ENCODE results near the gene PDK1. TPM values are rescaled to one million over a fixed set of nuclear protein-coding genes. Genes with fewer than 3 reads are reported as not detected.

Gene PDK1
- total RNA-seq, 5 donors from 2014 or later (not counting 1 experiment from before 2014, with no cell fraction given), result 37.3 to 70.3 (median 48.6) TPM

DNA sequence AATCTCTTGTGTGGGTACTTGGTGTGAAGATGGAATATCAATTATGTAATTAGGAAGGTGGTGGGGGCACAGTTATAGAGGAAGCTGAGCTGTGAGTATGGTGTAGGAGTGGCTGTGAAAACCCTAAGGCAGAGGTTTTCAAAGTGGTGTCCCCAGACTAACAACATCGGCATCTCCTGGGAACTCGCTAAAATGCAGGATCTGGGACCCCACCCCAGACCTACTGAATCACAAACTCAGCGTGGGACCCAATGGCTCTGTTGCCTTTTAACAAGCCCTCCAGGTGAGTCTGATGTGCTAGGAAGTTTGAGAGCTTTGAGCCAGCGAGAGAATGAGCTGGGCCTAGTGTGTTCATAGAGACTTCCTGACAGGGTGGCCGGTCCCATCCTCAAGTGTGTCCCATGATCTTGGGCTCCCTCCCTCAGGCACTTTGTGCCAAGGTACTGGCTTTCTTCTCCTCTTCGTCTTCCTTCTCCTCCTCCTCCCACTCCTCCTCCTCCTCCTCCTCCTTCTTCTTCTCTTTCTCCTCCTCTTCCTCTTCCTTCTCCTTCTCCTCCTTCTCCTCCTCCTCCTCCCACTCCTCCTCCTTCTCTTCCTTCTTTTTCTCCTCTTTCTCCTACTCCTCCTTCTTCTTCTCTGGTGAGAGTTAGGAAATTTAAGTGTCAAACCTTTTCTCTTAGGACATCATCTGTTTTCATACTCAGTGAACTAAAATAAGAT, 86.6 kb downstream of the PDK1 start:
- POLR2A ChIA-PET, result interaction anchor here in 1 of 2 donors (0.7 kb wide), 1 partner anchor 959 kb away, joined by 3 read pairs; no protein-coding TSS in a partner anchor
- H3K27ac Mint-ChIP-seq, result no peak overlapping the region
- CTCF ChIA-PET, result no interaction called here

DNA sequence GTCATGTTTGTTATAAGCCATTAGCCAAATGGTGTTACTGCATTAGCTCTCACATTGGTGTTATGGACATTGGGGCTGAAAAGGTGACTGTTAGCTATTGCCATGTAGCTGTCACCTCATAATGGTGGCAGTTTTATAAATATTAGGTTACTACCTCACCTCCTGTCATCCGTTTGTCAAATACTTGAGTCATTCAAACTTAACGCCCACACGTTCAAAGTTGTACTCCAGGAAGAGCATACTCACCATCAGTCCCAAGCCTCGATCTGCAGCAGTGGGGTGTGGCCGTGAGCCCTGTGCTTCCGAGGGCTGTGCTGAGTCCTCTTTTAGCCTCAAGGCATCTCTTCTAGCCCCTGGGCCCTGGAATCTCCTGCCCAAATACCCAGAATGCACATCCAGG, 87.3 kb downstream of the PDK1 start:
- H3K27ac ChIP-seq (ENCODE audit: low read length), result no peak overlapping the region
- H3K36me3 ChIP-seq (ENCODE audit: control insufficient read depth in 2 of 2, extremely low read depth in 1 of 2, insufficient read depth in 1 of 2, low read length in 1 of 2), result no peaks in the 10 kb centered on the region
- H3K27me3 Mint-ChIP-seq, result peaks cover 0 to 10% of the 10 kb centered on the region in 2 donors
- H3K27ac Mint-ChIP-seq, result no peak overlapping the region
- H3K4me1 ChIP-seq (ENCODE audit: control insufficient read depth in 1 of 2, extremely low read depth in 1 of 2, insufficient read depth in 2 of 2, low read length in 2 of 2), result no peaks in the 10 kb centered on the region
- H3K9me3 Mint-ChIP-seq, result peaks cover 0 to 7% (median 2%) of the 10 kb centered on the region in 3 donors
- H3K27me3 ChIP-seq (replicated peaks in 1 of 2; ENCODE audit: control insufficient read depth in 2 of 2, extremely low read depth in 1 of 2, insufficient read depth in 2 of 2, low read length in 1 of 2), result peaks cover 0 to 5% of the 10 kb centered on the region in 2 experiments
- peaks cover 0 to 4% (median 0%) of the 10 kb centered on the region in 3 donors for H3K4me1 Mint-ChIP-seq
- POLR2A ChIA-PET, result interaction anchor here in 1 of 2 donors (0.6 to 0.7 kb wide), 2 partner anchors 37 to 960 kb away, joined by 3 read pairs; no protein-coding TSS in a partner anchor
- no peak overlapping the region for H3K4me3 Mint-ChIP-seq
- peaks cover 2% of the 10 kb centered on the region for H3K36me3 Mint-ChIP-seq
- ATAC-seq (replicated peaks in 1 of 4) (no peak), DNase-seq (no peak)
- no peaks in the 10 kb centered on the region for H3K9me3 ChIP-seq
- no peak overlapping the region for H3K4me3 ChIP-seq (ENCODE audit: control insufficient read depth in 1 of 2, extremely low read depth in 1 of 2, low read length in 1 of 2)
- WGBS (ENCODE audit: insufficient coverage), result 68% methylated on average over 6 of the region's 6 CpGs
- CTCF ChIA-PET, result no interaction called here

More for the DNA sequence above, 86.6 kb downstream of the PDK1 start:
- Mint-ChIP-seq H3K27me3 (peaks cover 0 to 10% of the 10 kb centered on the region in 2 donors), H3K9me3 (no peaks in the 10 kb centered on the region), H3K4me1 (peaks cover 0 to 4% (median 0%) of the 10 kb centered on the region in 3 donors), H3K4me3 (no peak overlapping the region), H3K36me3 (no peaks in the 10 kb centered on the region)
- ATAC-seq (replicated peaks in 1 of 4), result no peak
- H3K4me1 ChIP-seq (ENCODE audit: control insufficient read depth in 1 of 2, extremely low read depth in 1 of 2, insufficient read depth in 2 of 2, low read length in 2 of 2), result no peaks in the 10 kb centered on the region
- H3K36me3 ChIP-seq (ENCODE audit: control insufficient read depth in 2 of 2, extremely low read depth in 1 of 2, insufficient read depth in 1 of 2, low read length in 1 of 2), result no peaks in the 10 kb centered on the region
- peaks cover 0 to 5% of the 10 kb centered on the region in 2 experiments for H3K27me3 ChIP-seq (replicated peaks in 1 of 2; ENCODE audit: control insufficient read depth in 2 of 2, extremely low read depth in 1 of 2, insufficient read depth in 2 of 2, low read length in 1 of 2)
- H3K27ac ChIP-seq (ENCODE audit: low read length), result no peak overlapping the region
- no peaks in the 10 kb centered on the region for H3K9me3 ChIP-seq
- WGBS (ENCODE audit: insufficient coverage), result 74% methylated on average over 2 of the region's 6 CpGs
- DNase-seq, result no peak
- H3K4me3 ChIP-seq (ENCODE audit: control insufficient read depth in 1 of 2, extremely low read depth in 1 of 2, low read length in 1 of 2), result no peak overlapping the region

DNA sequence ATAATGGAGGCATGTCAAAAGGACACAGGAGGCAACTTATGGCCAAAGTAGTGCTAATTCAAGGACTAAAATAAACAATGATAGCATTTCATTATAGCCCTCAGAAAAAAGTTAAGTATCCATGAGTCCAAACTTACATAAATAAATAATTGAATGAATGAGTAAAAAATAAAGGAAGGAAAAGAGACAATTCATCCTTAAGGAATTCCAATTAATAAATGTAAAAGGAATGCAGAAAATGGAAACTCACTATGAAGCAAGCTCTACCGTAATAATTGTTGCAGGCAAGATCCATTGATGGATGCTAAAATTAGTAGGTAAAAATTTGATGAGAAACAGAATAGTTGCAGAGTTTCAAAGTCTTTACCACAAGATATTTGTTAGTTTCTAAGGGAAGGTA, 91.5 kb downstream of the PDK1 start:
- Histone ChIP-seq H3K9me3 (no peaks in the 10 kb centered on the region), H3K27me3 (replicated peaks in 1 of 2; ENCODE audit: control insufficient read depth in 2 of 2, extremely low read depth in 1 of 2, insufficient read depth in 2 of 2, low read length in 1 of 2) (peaks cover 0 to 5% of the 10 kb centered on the region in 2 experiments), H3K36me3 (ENCODE audit: control insufficient read depth in 2 of 2, extremely low read depth in 1 of 2, insufficient read depth in 1 of 2, low read length in 1 of 2) (no peaks in the 10 kb centered on the region), H3K4me3 (ENCODE audit: control insufficient read depth in 1 of 2, extremely low read depth in 1 of 2, low read length in 1 of 2) (no peak overlapping the region), H3K4me1 (ENCODE audit: control insufficient read depth in 1 of 2, extremely low read depth in 1 of 2, insufficient read depth in 2 of 2, low read length in 2 of 2) (no peaks in the 10 kb centered on the region), H3K27ac (ENCODE audit: low read length) (no peak overlapping the region)
- Mint-ChIP-seq H3K27ac (no peak overlapping the region), H3K27me3 (peaks cover 5 to 6% of the 10 kb centered on the region in 2 donors), H3K9me3 (peaks cover 8 to 28% (median 16%) of the 10 kb centered on the region in 3 donors), H3K4me1 (no peaks in the 10 kb centered on the region), H3K4me3 (no peak overlapping the region), H3K36me3 (peaks cover 3% of the 10 kb centered on the region)
- POLR2A ChIA-PET, result no interaction called here
- CTCF ChIA-PET, result no interaction called here
- ATAC-seq (replicated peaks in 1 of 4) (no peak), DNase-seq (no peak)
- WGBS (ENCODE audit: insufficient coverage), result no CpG with 5 or more reads among the region's 1 CpG

DNA sequence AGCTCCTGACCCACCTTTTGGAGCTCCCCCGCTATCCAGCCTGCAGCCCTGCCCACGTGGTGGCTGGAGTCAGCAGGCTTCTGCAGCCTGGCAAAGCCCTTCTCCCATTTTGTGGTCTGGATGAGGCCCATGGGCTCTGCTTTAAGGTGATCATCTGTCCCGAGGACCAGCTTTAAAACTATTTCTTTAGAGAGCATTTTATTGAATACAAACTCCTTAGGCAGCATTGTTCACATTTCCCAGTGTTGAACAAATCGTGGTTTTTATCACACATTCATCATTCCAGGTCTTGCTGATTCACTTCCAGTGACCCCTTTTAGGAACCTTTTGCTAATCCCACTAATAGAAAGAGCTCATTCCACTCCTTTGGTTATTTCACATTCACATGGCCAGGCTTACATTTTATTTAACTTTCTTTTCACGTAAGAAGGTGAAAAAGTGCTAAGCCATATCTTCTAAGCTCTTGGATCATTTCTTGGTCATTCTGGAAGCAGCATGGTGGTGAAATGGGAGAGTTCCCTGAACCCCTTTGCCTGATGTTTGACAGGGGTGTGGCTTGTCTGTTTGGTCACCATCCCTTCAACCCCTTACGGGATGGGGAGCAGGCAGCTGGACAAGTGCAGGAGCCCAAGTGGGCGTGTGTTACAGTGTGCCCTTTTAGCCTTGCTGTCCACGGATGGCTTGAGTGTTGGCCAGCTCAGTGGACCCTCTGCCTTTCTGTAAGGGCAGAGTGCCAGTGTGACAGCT, 99.4 kb downstream of the PDK1 start:
- Histone ChIP-seq H3K36me3 (ENCODE audit: control insufficient read depth in 2 of 2, extremely low read depth in 1 of 2, insufficient read depth in 1 of 2, low read length in 1 of 2) (no peaks in the 10 kb centered on the region), H3K4me1 (ENCODE audit: control insufficient read depth in 1 of 2, extremely low read depth in 1 of 2, insufficient read depth in 2 of 2, low read length in 2 of 2) (no peaks in the 10 kb centered on the region), H3K27ac (ENCODE audit: low read length) (no peak overlapping the region), H3K4me3 (ENCODE audit: control insufficient read depth in 1 of 2, extremely low read depth in 1 of 2, low read length in 1 of 2) (no peak overlapping the region), H3K9me3 (no peaks in the 10 kb centered on the region), H3K27me3 (replicated peaks in 1 of 2; ENCODE audit: control insufficient read depth in 2 of 2, extremely low read depth in 1 of 2, insufficient read depth in 2 of 2, low read length in 1 of 2) (no peaks in the 10 kb centered on the region)
- H3K4me3 Mint-ChIP-seq, result no peak overlapping the region
- ATAC-seq (replicated peaks in 1 of 4), result no peak
- peaks cover 24 to 44% (median 28%) of the 10 kb centered on the region in 3 donors for H3K9me3 Mint-ChIP-seq
- no peak overlapping the region for H3K27ac Mint-ChIP-seq
- no peaks in the 10 kb centered on the region for H3K36me3 Mint-ChIP-seq
- no peak for DNase-seq
- 59% methylated on average over 6 of the region's 8 CpGs for WGBS (ENCODE audit: insufficient coverage)
- H3K4me1 Mint-ChIP-seq, result no peaks in the 10 kb centered on the region
- ChIA-PET POLR2A (no interaction called here), CTCF (no interaction called here)
- H3K27me3 Mint-ChIP-seq, result no peaks in the 10 kb centered on the region

DNA sequence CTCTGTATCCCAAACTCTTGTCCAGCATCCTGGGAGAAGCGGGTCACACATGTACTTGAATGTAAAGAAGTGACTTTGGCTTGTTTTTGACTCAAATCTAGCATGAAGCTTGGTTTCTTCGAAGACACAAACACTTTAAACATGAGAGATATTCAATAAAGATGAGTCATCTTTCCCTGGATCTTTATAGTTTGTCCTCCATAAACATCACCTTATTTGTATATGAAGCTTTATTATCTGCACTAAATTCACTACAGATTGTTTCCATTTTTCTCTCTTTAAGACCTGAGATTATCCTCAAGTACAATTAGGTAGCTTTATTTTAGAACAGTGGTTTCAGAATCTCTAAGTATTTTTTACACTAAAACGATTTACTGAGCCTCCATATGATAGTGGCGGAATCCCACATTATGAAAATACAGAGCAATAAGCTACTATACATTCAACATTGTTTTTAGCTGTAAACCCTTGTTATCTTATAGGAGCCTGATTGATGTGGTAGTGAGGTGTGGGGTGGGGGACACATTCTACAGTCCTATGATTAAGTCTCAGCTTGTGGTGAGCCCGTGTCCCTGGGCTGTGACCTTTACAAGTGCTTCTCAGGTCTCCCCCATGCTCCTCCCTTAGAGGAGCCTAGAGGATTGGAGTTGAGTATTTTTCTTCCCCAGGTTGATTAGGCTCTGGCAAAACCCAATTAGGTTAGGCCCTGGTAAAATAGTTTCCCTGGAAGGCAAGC, 100.1 kb downstream of the PDK1 start:
- no peaks in the 10 kb centered on the region for H3K4me1 ChIP-seq (ENCODE audit: control insufficient read depth in 1 of 2, extremely low read depth in 1 of 2, insufficient read depth in 2 of 2, low read length in 2 of 2)
- no peak overlapping the region for H3K27ac ChIP-seq (ENCODE audit: low read length)
- CTCF ChIA-PET, result no interaction called here
- no peak overlapping the region for H3K27ac Mint-ChIP-seq
- H3K9me3 Mint-ChIP-seq, result peaks cover 21 to 44% (median 24%) of the 10 kb centered on the region in 3 donors
- POLR2A ChIA-PET, result no interaction called here
- no peak overlapping the region for H3K4me3 Mint-ChIP-seq
- H3K36me3 ChIP-seq (ENCODE audit: control insufficient read depth in 2 of 2, extremely low read depth in 1 of 2, insufficient read depth in 1 of 2, low read length in 1 of 2), result no peaks in the 10 kb centered on the region
- no peak for DNase-seq
- H3K9me3 ChIP-seq, result no peaks in the 10 kb centered on the region
- no CpG with 5 or more reads among the region's 5 CpGs for WGBS (ENCODE audit: insufficient coverage)
- ATAC-seq (replicated peaks in 1 of 4), result no peak
- no peaks in the 10 kb centered on the region for H3K27me3 ChIP-seq (replicated peaks in 1 of 2; ENCODE audit: control insufficient read depth in 2 of 2, extremely low read depth in 1 of 2, insufficient read depth in 2 of 2, low read length in 1 of 2)
- no peak overlapping the region for H3K4me3 ChIP-seq (ENCODE audit: control insufficient read depth in 1 of 2, extremely low read depth in 1 of 2, low read length in 1 of 2)
- H3K36me3 Mint-ChIP-seq, result no peaks in the 10 kb centered on the region
- H3K4me1 Mint-ChIP-seq, result no peaks in the 10 kb centered on the region
- peaks cover 0 to 3% of the 10 kb centered on the region in 2 donors for H3K27me3 Mint-ChIP-seq

All from T-cell (primary cell).